Liver (tissue), 9 donors: ENCODE data around the gene THOP1. TPM values are rescaled to one million over a fixed set of nuclear protein-coding genes. Genes with fewer than 3 reads are reported as not detected.
A peak's percentile ranks its signal among the peaks of the same experiment; 100 is the strongest.

Experiments
- DNase-seq: peaks from one replicate; pipeline ENCODE4 v3.0.0-alpha.2; 2017; ENCODE audit warnings: low spot score
- H3K27ac ChIP-seq, 2 donors: one replicate each; pipeline ENCODE4 v1.7.0; 2013; ENCODE audit warnings: inconsistent platforms in 2 of 2, low read length in 2 of 2, control low read depth in 1 of 2, low read depth in 1 of 2, mild to moderate bottlenecking in 1 of 2
- H3K27me3 ChIP-seq, 4 donors: one replicate each; pipeline versions ENCODE4 v1.6.1 to v1.7.0; 2013; ENCODE audit warnings: low read length in 3 of 4, inconsistent platforms in 1 of 4, mild to moderate bottlenecking in 1 of 4, moderate library complexity in 1 of 4; ENCODE audit not compliant: control insufficient read depth in 4 of 4, insufficient read depth in 4 of 4
- H3K36me3 ChIP-seq, 4 donors: one replicate each; pipeline versions ENCODE4 v1.6.1 to v1.7.0; 2013; ENCODE audit warnings: low read length in 3 of 4, mild to moderate bottlenecking in 3 of 4, low read depth in 1 of 4, moderate library complexity in 1 of 4; ENCODE audit not compliant: control insufficient read depth in 4 of 4, insufficient read depth in 3 of 4
- H3K4me1 ChIP-seq, 4 donors: one replicate each; pipeline versions ENCODE4 v1.6.1 to v1.7.0; 2013; ENCODE audit warnings: low read length in 3 of 4, mild to moderate bottlenecking in 3 of 4, moderate library complexity in 1 of 4; ENCODE audit not compliant: control insufficient read depth in 4 of 4, insufficient read depth in 4 of 4
- H3K4me3 ChIP-seq, 3 donors: one replicate each; pipeline versions ENCODE4 v1.6.1 to v1.7.0; 2013; ENCODE audit warnings: low read length in 3 of 3, control low read depth in 1 of 3, low read depth in 1 of 3, mild to moderate bottlenecking in 1 of 3
- H3K9ac ChIP-seq, 2 donors: one replicate each; pipeline ENCODE4 v1.7.0; 2013; ENCODE audit warnings: low read length in 2 of 2, mild to moderate bottlenecking in 2 of 2, moderate library complexity in 2 of 2, control low read depth in 1 of 2, low read depth in 1 of 2
- H3K9me3 ChIP-seq, 4 donors: one replicate each; pipeline versions ENCODE4 v1.6.1 to v1.7.0; 2013; ENCODE audit warnings: low read length in 3 of 4; ENCODE audit not compliant: control insufficient read depth in 4 of 4
- EGR1 ChIP-seq, 2 donors: IDR thresholded peaks; 2 replicates each; pipeline ENCODE4 v1.6.1; 2016 to 2018; ENCODE audit warnings: antibody characterized with exemption in 2 of 2, low read depth in 2 of 2
- FOXA1 ChIP-seq: IDR thresholded peaks from 2 replicates; pipeline ENCODE4 v1.6.1; 2016; ENCODE audit warnings: antibody characterized with exemption
- FOXA2 ChIP-seq: IDR thresholded peaks from 2 replicates; pipeline ENCODE4 v1.6.1; 2016; ENCODE audit warnings: antibody characterized with exemption
- GABPA ChIP-seq, 2 donors: IDR thresholded peaks in 1 of 2; conservative IDR thresholded peaks in 1 of 2; 2 replicates each; pipeline ENCODE4 v1.6.1; 2016; ENCODE audit warnings: antibody characterized with exemption in 2 of 2, mild to moderate bottlenecking in 1 of 2, moderate library complexity in 1 of 2
- HNF4A ChIP-seq, 2 donors: conservative IDR thresholded peaks; 2 replicates each; pipeline ENCODE4 v1.6.1; 2016; ENCODE audit warnings: antibody characterized with exemption in 2 of 2, mild to moderate bottlenecking in 2 of 2
- HNF4G ChIP-seq: IDR thresholded peaks from 2 replicates; pipeline ENCODE4 v1.6.1; 2016; ENCODE audit warnings: antibody characterized with exemption
- JUND ChIP-seq, 2 donors: IDR thresholded peaks; 2 replicates each; pipeline ENCODE4 v1.6.1; 2016; ENCODE audit warnings: antibody characterized with exemption in 2 of 2
- NR2F2 ChIP-seq: IDR thresholded peaks from 2 replicates; pipeline ENCODE4 v1.6.1; 2016; ENCODE audit warnings: antibody characterized with exemption
- RAD21 ChIP-seq, 2 donors: IDR thresholded peaks; 2 replicates each; pipeline ENCODE4 v1.6.1; 2016; ENCODE audit warnings: antibody characterized with exemption in 2 of 2, mild to moderate bottlenecking in 2 of 2
- RXRA ChIP-seq, 2 donors: IDR thresholded peaks; 2 replicates each; pipeline ENCODE4 v1.6.1; 2017 to 2018; ENCODE audit warnings: antibody characterized with exemption in 2 of 2, mild to moderate bottlenecking in 1 of 2
- SP1 ChIP-seq: IDR thresholded peaks from 2 replicates; pipeline ENCODE4 v1.6.1; 2018; ENCODE audit warnings: antibody characterized with exemption, mild to moderate bottlenecking
- TAF1 ChIP-seq: conservative IDR thresholded peaks from 2 replicates; pipeline ENCODE4 v1.6.1; 2016; ENCODE audit warnings: antibody characterized with exemption, mild to moderate bottlenecking
- YY1 ChIP-seq: IDR thresholded peaks from 2 replicates; pipeline ENCODE4 v1.6.1; 2016; ENCODE audit warnings: antibody characterized with exemption, mild to moderate bottlenecking
- WGBS: extraction: QIAGEN DNeasy Blood & Tissue Kit; methylation state at CpG from one replicate; pipeline ENCODE4 v1.1.7; 2013; 5-methylcytosine and 5-hydroxymethylcytosine counted together
- polyA plus RNA-seq, 2 donors: library from polyadenylated mRNA; stranded (reverse) in 1 of 2; unstranded in 1 of 2; fragments of 200-250 nt in 1 of 2; fragments of >200 nt in 1 of 2; fragmentation: Nextera tagmentation in 1 of 2; extraction: Ambion mirVana in 1 of 2; gene quantifications; one replicate each; pipeline versions ENCODE4 v1.2.1 to v1.2.3, GENCODE V29; 2013 to 2015
- total RNA-seq, 2 donors: library from RNA; depleted of rRNA; stranded (reverse); fragments of >200 nt; gene quantifications; one replicate each; pipeline ENCODE4 v1.2.3, GENCODE V29; 2014
- TF ChIP-seq, protein P1 (sequence below): IDR thresholded peaks from 2 replicates; pipeline ENCODE4 v1.6.1; 2016; ENCODE audit warnings: antibody characterized with exemption
- TF ChIP-seq, protein P2 (sequence below): fragments of 150-350 bp; IDR thresholded peaks from 2 replicates; pipeline ENCODE4 v1.5.1; 2017; ENCODE audit warnings: improper control_type of control experiment, low read depth, low read length; ENCODE audit not compliant: missing input control
- TF ChIP-seq, protein P3 (sequence below): IDR thresholded peaks from 2 replicates; pipeline ENCODE4 v1.6.1; 2016; ENCODE audit warnings: antibody characterized with exemption
- TF ChIP-seq, protein P4 (sequence below): IDR thresholded peaks from 2 replicates; pipeline ENCODE4 v1.6.1; 2016; ENCODE audit warnings: antibody characterized with exemption
- TF ChIP-seq, protein P5 (sequence below): IDR thresholded peaks from 2 replicates; pipeline ENCODE4 v1.6.1; 2016; ENCODE audit warnings: antibody characterized with exemption, mild to moderate bottlenecking
- donor health status: healthy.
- donor health status: healthy.
- donor health status: healthy.
- donor health status: healthy.
- donor health status: healthy.

THOP1 gene
- total and polyA plus RNA-seq, 4 donors, result 39.1 to 56.2 (median 44.7) TPM

DNA sequence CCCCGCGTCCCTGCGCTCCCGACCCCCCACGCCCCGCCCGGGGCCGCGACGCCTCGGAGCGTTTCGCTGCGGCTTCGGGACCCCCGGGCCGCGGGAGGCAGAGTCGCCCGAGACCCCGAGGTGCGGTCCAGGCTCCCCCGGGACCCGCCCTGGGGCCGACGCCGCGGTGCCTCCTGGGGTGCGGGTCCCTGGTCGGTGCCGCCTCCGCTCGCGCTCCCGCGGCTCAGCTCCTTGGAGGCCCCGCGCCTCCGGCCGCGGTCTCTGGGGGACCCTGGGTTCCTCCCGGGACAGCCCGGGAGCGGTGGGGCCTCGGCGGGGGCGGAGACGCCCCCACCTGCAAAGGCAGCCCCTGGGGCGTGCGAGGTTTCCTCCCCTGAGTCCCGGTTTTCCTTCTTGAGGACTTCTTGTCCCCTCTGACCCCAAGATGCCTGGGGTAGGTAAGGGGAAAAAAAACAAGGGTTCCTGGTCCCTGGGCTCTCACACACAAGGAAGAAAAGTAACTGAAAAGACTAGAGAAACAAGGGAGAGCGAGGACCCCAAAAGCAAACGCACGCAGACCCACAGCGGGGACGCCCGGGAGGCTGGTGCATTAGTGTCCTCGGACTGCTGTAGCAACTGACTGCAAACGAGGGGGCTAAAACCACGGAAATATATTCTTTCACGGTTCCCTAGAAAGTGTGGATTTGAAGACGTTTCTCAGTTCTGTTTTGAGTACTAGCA is 56.7 kb downstream of the THOP1 start:
- Histone ChIP-seq H3K36me3 (peaks cover under 1 to 6% (median 3%) of the 10 kb centered on the region in 4 donors), H3K27ac (no peak overlapping the region), H3K9ac (no peak overlapping the region), H3K9me3 (peaks cover 4 to 13% (median 9%) of the 10 kb centered on the region in 4 donors), H3K4me1 (peaks cover 0 to 6% (median 3%) of the 10 kb centered on the region in 4 donors), H3K27me3 (no peaks in the 10 kb centered on the region), H3K4me3 (peak overlapping the region; percentile 74 to 97 (median 82))
- TF ChIP-seq, protein P1, sequence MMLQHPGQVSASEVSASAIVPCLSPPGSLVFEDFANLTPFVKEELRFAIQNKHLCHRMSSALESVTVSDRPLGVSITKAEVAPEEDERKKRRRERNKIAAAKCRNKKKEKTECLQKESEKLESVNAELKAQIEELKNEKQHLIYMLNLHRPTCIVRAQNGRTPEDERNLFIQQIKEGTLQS, result no peak
- TF ChIP-seq YY1 (no peak), HNF4G (no peak), SP1 (no peak)
- TF ChIP-seq, protein P2, sequence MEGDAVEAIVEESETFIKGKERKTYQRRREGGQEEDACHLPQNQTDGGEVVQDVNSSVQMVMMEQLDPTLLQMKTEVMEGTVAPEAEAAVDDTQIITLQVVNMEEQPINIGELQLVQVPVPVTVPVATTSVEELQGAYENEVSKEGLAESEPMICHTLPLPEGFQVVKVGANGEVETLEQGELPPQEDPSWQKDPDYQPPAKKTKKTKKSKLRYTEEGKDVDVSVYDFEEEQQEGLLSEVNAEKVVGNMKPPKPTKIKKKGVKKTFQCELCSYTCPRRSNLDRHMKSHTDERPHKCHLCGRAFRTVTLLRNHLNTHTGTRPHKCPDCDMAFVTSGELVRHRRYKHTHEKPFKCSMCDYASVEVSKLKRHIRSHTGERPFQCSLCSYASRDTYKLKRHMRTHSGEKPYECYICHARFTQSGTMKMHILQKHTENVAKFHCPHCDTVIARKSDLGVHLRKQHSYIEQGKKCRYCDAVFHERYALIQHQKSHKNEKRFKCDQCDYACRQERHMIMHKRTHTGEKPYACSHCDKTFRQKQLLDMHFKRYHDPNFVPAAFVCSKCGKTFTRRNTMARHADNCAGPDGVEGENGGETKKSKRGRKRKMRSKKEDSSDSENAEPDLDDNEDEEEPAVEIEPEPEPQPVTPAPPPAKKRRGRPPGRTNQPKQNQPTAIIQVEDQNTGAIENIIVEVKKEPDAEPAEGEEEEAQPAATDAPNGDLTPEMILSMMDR, result no peak
- TF ChIP-seq, protein P3, sequence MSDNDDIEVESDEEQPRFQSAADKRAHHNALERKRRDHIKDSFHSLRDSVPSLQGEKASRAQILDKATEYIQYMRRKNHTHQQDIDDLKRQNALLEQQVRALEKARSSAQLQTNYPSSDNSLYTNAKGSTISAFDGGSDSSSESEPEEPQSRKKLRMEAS, result no peak
- TF ChIP-seq, protein P4, sequence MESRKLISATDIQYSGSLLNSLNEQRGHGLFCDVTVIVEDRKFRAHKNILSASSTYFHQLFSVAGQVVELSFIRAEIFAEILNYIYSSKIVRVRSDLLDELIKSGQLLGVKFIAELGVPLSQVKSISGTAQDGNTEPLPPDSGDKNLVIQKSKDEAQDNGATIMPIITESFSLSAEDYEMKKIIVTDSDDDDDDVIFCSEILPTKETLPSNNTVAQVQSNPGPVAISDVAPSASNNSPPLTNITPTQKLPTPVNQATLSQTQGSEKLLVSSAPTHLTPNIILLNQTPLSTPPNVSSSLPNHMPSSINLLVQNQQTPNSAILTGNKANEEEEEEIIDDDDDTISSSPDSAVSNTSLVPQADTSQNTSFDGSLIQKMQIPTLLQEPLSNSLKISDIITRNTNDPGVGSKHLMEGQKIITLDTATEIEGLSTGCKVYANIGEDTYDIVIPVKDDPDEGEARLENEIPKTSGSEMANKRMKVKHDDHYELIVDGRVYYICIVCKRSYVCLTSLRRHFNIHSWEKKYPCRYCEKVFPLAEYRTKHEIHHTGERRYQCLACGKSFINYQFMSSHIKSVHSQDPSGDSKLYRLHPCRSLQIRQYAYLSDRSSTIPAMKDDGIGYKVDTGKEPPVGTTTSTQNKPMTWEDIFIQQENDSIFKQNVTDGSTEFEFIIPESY, result no peak
- DNase-seq, result no peak
- WGBS, result 6% methylated on average over 62 of the region's 62 CpGs

DNA sequence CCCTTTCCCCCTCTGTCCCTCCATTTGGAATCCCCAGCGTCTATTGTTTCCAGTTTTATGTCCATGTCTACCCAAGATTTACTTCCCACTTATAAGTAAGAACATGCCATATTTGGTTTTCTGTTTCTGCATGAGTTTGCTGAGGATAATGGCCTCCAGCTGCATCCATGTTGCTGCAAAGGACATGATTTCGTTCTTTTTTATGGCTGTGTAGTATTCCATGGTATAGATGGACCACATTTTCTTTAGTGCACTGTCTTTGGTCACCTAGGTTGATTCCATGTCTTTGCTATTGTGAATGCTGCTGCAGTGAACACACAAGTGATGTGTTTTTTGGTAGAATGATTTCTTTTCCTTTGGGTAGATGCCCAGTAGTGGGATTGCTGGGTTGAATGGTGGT is 59.8 kb downstream of the THOP1 start:
- Histone ChIP-seq H3K36me3 (peaks cover 2 to 4% (median 3%) of the 10 kb centered on the region in 4 donors), H3K9ac (no peak overlapping the region), H3K4me1 (peaks cover 0 to 6% (median 3%) of the 10 kb centered on the region in 4 donors), H3K27me3 (no peaks in the 10 kb centered on the region), H3K4me3 (no peak overlapping the region), H3K27ac (no peak overlapping the region), H3K9me3 (peaks cover 11 to 21% (median 16%) of the 10 kb centered on the region in 4 donors)
- DNase-seq, result no peak
- 98% methylated on average over 2 of the region's 2 CpGs for WGBS
- TF ChIP-seq FOXA2 (no peak), JUND (IDR thresholded peaks at IDR 0.05) (no peak), RXRA (IDR thresholded peaks at IDR 0.05) (no peak), NR2F2 (no peak), HNF4A (conservative IDR thresholded peaks at IDR 0.05) (no peak), EGR1 (IDR thresholded peaks at IDR 0.05; ENCODE audit: low read depth in 2 of 2) (no peak), GABPA (IDR thresholded peaks at IDR 0.05 in 1 of 2, conservative IDR thresholded peaks at IDR 0.05 in 1 of 2) (no peak), TAF1 (no peak), SP1 (no peak), FOXA1 (no peak), RAD21 (IDR thresholded peaks at IDR 0.05) (no peak)
- TF ChIP-seq, protein P3, result no peak
- TF ChIP-seq, protein P5, sequence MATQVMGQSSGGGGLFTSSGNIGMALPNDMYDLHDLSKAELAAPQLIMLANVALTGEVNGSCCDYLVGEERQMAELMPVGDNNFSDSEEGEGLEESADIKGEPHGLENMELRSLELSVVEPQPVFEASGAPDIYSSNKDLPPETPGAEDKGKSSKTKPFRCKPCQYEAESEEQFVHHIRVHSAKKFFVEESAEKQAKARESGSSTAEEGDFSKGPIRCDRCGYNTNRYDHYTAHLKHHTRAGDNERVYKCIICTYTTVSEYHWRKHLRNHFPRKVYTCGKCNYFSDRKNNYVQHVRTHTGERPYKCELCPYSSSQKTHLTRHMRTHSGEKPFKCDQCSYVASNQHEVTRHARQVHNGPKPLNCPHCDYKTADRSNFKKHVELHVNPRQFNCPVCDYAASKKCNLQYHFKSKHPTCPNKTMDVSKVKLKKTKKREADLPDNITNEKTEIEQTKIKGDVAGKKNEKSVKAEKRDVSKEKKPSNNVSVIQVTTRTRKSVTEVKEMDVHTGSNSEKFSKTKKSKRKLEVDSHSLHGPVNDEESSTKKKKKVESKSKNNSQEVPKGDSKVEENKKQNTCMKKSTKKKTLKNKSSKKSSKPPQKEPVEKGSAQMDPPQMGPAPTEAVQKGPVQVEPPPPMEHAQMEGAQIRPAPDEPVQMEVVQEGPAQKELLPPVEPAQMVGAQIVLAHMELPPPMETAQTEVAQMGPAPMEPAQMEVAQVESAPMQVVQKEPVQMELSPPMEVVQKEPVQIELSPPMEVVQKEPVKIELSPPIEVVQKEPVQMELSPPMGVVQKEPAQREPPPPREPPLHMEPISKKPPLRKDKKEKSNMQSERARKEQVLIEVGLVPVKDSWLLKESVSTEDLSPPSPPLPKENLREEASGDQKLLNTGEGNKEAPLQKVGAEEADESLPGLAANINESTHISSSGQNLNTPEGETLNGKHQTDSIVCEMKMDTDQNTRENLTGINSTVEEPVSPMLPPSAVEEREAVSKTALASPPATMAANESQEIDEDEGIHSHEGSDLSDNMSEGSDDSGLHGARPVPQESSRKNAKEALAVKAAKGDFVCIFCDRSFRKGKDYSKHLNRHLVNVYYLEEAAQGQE, result no peak
- TF ChIP-seq, protein P2, result no peak
- TF ChIP-seq, protein P4, result no peak
- TF ChIP-seq, protein P1, result no peak
